ENCODE data around the gene RPUSD1. TPM values are rescaled to one million over a fixed set of nuclear protein-coding genes. Genes with fewer than 3 reads are reported as not detected.

RPUSD1 gene
- total and polyA plus RNA-seq, 4 donors: 8.2 to 25.6 (median 23.5) TPM

DNA sequence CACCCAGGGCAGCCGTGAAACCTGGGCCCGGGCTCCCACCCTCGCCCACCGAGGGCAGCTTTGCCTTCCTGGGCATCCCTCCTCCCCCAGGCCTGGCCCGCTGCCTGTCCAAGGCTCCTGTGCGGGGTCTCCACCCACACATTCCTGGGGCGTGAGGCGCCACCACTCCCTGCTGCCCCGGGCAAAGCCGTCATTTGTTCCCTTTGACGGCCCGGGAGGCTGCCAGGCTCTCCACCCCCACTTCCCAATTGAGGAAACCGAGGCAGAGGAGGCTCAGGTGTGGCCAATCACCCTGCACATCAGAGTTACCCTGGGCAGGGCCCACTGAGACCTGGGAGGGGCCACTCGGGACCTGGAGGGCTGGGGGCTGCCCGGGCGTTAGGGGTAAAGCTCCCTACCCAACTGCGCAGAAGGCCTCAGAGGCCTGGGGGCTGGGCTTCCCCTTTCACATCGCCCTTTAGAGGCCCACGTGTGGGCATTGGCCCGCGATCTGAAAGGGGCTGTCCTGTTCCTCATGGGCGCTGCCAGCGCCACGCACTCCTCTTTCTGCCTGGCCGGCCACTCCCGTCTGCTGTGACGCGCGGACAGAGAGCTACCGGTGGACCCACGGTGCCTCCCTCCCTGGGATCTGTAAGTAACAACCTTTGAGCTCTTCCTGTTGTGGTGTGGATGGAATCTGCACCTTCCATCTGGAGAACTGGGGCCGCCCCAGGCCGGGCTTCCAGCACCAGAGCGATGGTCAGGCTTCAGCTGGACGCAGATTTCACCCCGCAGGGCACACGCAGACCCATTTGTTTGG is 27.4 kb downstream of the RPUSD1 start, which contains the start of gene MSLN:
Gene MSLN (plus strand): TSS at position 190 of the 799 bp plus-strand sequence. CDS start 1,947 bp downstream, outside the sequence.
- H3K4me1 ChIP-seq (ENCODE audit: control insufficient read depth in 5 of 5, insufficient read depth in 5 of 5, low read length in 5 of 5): peaks cover 0 to 5% (median 2%) of the 10 kb centered on the region in 5 donors
- 69 to 84% methylated on average over 37 of the region's 37 CpGs for WGBS, 2 donors
- H3K9me3 ChIP-seq (ENCODE audit: control insufficient read depth in 4 of 4, insufficient read depth in 3 of 4, low read length in 3 of 4): peaks cover 0 to 3% (median 0%) of the 10 kb centered on the region in 4 donors
- no peak within 1 kb of the TSS for H3K9ac ChIP-seq (ENCODE audit: insufficient read depth in 1 of 2, low read length in 2 of 2)
- no peaks in the 10 kb centered on the region for H3K27me3 ChIP-seq (ENCODE audit: control insufficient read depth in 3 of 3, insufficient read depth in 3 of 3, low read length in 2 of 3)
- H3K27ac ChIP-seq (ENCODE audit: low read depth in 1 of 2, low read length in 1 of 2): peak within 1 kb of the TSS in 1 of 2 donors; percentile 84
- peak in 1 of 3 donors; percentile 51 for DNase-seq
- no peaks in the 10 kb centered on the region for H3K36me3 ChIP-seq (ENCODE audit: control insufficient read depth in 4 of 4, insufficient read depth in 4 of 4, low read length in 4 of 4)
- ATAC-seq (ENCODE audit: insufficient read depth, low FRiP score): peak; percentile 59
- no peak within 1 kb of the TSS for H3K4me3 ChIP-seq
- TF ChIP-seq, protein P1, sequence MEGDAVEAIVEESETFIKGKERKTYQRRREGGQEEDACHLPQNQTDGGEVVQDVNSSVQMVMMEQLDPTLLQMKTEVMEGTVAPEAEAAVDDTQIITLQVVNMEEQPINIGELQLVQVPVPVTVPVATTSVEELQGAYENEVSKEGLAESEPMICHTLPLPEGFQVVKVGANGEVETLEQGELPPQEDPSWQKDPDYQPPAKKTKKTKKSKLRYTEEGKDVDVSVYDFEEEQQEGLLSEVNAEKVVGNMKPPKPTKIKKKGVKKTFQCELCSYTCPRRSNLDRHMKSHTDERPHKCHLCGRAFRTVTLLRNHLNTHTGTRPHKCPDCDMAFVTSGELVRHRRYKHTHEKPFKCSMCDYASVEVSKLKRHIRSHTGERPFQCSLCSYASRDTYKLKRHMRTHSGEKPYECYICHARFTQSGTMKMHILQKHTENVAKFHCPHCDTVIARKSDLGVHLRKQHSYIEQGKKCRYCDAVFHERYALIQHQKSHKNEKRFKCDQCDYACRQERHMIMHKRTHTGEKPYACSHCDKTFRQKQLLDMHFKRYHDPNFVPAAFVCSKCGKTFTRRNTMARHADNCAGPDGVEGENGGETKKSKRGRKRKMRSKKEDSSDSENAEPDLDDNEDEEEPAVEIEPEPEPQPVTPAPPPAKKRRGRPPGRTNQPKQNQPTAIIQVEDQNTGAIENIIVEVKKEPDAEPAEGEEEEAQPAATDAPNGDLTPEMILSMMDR (IDR thresholded peaks at IDR 0.05; ENCODE audit: control extremely low read depth, extremely low read depth): no peak

DNA sequence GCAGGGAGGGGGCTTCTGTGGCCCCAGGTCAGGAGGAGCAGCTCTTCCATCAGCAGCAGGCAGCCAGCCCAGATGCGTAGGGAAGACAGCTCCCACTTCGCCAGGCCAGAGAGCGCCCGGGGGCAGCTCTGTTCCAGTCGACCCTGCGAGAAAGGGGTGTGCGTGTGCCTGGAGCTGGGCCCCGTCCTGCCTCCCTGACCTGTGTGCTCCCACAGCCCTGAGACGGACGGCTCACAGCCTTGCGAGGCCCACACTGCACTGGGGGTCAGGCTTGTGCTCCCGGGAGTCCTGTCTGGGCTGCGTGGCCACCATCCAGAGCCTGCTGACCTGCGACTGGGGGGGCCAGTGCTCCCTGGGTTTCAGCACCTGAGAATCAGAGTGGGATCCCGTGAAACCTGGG is 28.1 kb downstream of the RPUSD1 start:
- Histone ChIP-seq H3K4me3 (no peak overlapping the region), H3K36me3 (ENCODE audit: control insufficient read depth in 4 of 4, insufficient read depth in 4 of 4, low read length in 4 of 4) (no peaks in the 10 kb centered on the region), H3K27ac (ENCODE audit: low read depth in 1 of 2, low read length in 1 of 2) (peak overlapping the region in 1 of 2 donors; percentile 84), H3K9ac (ENCODE audit: insufficient read depth in 1 of 2, low read length in 2 of 2) (no peak overlapping the region), H3K9me3 (ENCODE audit: control insufficient read depth in 4 of 4, insufficient read depth in 3 of 4, low read length in 3 of 4) (peaks cover 0 to 3% (median 0%) of the 10 kb centered on the region in 4 donors), H3K27me3 (ENCODE audit: control insufficient read depth in 3 of 3, insufficient read depth in 3 of 3, low read length in 2 of 3) (no peaks in the 10 kb centered on the region), H3K4me1 (ENCODE audit: control insufficient read depth in 5 of 5, insufficient read depth in 5 of 5, low read length in 5 of 5) (peaks cover 0 to 5% (median 2%) of the 10 kb centered on the region in 5 donors)
- TF ChIP-seq, protein P1 (IDR thresholded peaks at IDR 0.05; ENCODE audit: control extremely low read depth, extremely low read depth): no peak
- WGBS, 2 donors: 55 to 76% methylated on average over 14 to 15 of the region's 15 CpGs
- DNase-seq: no peak
- ATAC-seq (ENCODE audit: insufficient read depth, low FRiP score): no peak

DNA sequence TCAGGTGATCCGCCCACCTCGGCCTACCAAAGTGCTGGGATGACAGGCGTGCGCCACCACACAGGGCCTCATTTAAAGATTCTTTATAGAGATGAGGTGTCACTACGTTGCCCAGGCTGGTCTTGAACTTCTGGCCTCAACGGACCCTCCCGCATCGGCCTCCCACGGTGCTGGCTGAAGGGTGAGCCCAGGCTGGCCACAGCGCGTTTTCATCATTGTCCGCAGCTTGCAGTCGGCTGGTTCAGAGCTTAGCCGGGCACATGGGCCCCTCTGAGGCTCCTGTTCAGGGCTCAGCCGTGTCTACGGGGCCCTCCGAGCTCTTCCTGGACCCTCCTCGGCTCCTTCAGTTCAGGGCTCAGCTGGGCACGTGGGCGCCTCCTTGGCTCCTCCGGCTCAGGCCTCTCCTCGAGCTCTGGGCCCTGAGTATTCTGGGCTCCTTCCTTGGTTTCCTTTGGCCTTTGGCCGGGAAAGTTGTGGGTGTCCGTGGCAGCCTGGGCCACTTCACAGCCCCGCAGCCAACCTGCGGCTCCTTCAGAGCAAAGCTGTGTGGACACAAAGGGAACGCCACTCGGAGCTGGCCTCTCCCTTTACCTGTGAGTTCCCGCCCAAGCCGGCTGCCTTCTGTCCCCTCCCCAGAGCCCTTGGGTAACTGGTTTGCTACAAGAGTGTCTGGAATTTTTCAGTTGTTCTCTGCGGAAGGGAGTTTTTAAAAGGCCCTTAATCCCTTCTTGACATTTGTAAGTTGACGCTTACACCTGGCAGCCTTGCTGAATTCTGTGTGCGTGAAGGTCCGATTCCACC is 28.9 kb downstream of the RPUSD1 start:
- H3K4me1 ChIP-seq (ENCODE audit: control insufficient read depth in 5 of 5, insufficient read depth in 5 of 5, low read length in 5 of 5): peaks cover 0 to 5% (median 2%) of the 10 kb centered on the region in 5 donors
- WGBS, 2 donors: 73 to 83% methylated on average over 34 of the region's 34 CpGs
- H3K36me3 ChIP-seq (ENCODE audit: control insufficient read depth in 4 of 4, insufficient read depth in 4 of 4, low read length in 4 of 4): no peaks in the 10 kb centered on the region
- ATAC-seq (ENCODE audit: insufficient read depth, low FRiP score): peak; percentile 36
- H3K9ac ChIP-seq (ENCODE audit: insufficient read depth in 1 of 2, low read length in 2 of 2): no peak overlapping the region
- TF ChIP-seq, protein P1 (IDR thresholded peaks at IDR 0.05; ENCODE audit: control extremely low read depth, extremely low read depth): no peak
- H3K27ac ChIP-seq (ENCODE audit: low read depth in 1 of 2, low read length in 1 of 2): peak overlapping the region in 1 of 2 donors; percentile 84
- peaks cover 0 to 3% (median 0%) of the 10 kb centered on the region in 4 donors for H3K9me3 ChIP-seq (ENCODE audit: control insufficient read depth in 4 of 4, insufficient read depth in 3 of 4, low read length in 3 of 4)
- peak; percentile 70 to 86 (median 79) for DNase-seq
- H3K27me3 ChIP-seq (ENCODE audit: control insufficient read depth in 3 of 3, insufficient read depth in 3 of 3, low read length in 2 of 3): no peaks in the 10 kb centered on the region
- H3K4me3 ChIP-seq: no peak overlapping the region

All from lung (tissue), 12 donors.